Stimulated activated CD4-positive, alpha-beta T cell treated with anti-CD3 and anti-CD28 coated beads, TNF-alpha, amount 100 ng/mL, for 48 hours (primary cell): ENCODE results near the gene YIF1B.

ENCODE experiments used
- DNase-seq, 3 donors: peaks; one replicate each; pipeline ENCODE4 v3.0.0-alpha.2; 2020; ENCODE audit warnings: low read depth in 3 of 3

The YIF1B gene

DNA sequence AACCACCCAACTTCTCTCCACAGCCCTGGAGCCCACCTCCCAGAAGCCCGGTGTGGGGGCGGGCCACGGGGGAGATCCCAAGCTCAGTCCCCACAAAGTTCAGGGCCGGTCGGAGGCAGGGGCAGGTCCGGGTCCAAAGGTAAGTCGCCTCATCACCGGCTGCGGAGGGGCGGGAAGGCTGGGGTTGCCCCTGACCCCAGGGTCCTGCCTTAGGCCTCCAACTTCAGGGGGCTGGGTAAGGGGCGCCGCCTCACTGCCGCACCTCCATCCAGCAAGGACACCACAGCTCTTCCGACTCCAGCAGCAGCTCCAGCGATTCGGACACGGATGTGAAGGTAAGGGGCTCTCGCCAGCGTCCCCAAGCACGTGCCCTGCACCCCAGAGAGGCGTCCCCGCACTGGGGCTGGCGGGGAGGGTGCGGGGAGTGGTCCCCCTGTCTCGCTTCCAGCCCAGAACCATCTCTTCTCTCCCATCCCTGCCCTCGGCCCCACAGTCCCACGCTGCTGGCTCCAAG lies 11.3 kb downstream of the YIF1B start:
- DNase-seq, result no peak

- no peak for DNase-seq
Observed at GRCh38 chr19:38303517-38304351, 12.0 kb downstream of the YIF1B start, which contains the start of gene C19orf33. Gene C19orf33 (plus strand): TSS chr19:38304251. CDS start chr19:38304262, 11 bp downstream.

DNA sequence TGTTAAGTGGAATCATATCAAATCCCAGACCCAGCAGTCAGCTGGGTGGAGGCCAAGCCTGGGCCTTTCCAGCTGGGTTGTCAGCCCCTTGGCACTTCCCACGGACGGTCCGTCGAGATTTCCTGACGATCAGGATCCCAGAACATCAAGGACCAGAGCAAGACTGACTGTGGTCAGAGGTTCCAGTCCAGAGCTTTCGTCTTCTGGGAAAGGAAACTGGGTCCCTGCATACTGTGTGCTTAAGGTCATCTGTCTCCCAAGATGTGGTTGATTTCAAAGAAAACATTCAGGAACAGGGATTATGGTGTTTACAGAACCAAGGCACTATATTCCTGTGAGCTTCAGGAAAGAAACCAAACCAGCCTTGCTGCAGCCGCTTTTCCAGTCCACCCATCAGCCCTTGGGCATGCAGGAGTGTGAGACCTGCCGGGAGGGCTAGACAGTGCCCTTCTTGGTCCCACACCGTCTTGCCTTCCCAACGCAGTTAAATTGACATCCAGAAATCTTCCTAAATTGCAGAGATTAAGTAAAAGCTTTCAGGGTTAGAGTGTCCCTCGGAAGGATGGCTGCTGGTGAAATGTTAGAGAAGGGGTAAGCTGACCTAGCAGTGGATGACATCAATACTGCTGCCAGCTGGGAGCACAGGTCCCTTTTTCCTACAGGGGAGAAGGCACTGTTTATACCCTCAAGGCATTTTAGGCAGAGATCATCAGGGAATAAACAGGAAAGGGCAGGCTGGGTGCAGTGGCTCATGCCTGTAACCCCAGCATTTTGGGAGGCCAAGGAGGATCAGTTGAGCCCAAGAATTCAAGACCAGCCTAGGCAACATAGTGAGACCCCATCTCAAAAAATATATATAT lies 16.7 kb downstream of the YIF1B start:
- no peak for DNase-seq

- DNase-seq, result no peak
Observed at GRCh38 chr19:38294090-38294489, 21.7 kb downstream of the YIF1B start.

GRCh38 chr19:38293281-38293680 lies 22.5 kb downstream of the YIF1B start:
- no peak for DNase-seq

- no peak for DNase-seq
Observed at GRCh38 chr19:38291855-38292254, 23.9 kb downstream of the YIF1B start.

DNA sequence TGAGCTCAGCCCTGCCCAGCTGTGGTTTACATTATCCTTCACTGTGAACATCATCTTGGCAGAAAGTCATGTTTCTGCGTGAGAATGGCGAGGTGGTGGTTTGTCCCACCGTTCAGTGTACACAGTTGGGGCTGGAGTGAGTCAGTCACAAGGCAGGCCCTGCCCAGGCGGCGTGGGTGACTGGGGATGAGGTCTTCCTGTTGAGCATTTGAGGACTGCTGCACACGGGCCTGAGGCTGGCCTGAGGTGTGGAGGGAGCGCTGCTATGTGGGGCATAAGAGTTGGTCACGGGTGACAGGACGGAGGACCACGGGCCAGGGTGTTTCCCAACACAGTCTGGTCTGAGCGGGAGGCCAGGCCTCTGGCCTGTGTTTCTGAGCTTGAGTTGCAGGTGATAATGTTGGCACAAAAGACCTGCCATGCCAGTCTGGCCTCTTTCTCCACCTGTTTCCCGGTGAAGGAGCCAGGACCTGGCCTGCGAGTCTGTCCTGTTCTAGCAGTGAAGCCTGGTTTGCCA lies 25.1 kb downstream of the YIF1B start:
- DNase-seq, result no peak

GRCh38 chr19:38289955-38290354 lies 25.8 kb downstream of the YIF1B start:
- no peak for DNase-seq

- no peak for DNase-seq
Observed at GRCh38 chr19:38288123-38288855, 27.5 kb downstream of the YIF1B start.

GRCh38 chr19:38287604-38288003 lies 28.1 kb downstream of the YIF1B start:
- no peak for DNase-seq

DNA sequence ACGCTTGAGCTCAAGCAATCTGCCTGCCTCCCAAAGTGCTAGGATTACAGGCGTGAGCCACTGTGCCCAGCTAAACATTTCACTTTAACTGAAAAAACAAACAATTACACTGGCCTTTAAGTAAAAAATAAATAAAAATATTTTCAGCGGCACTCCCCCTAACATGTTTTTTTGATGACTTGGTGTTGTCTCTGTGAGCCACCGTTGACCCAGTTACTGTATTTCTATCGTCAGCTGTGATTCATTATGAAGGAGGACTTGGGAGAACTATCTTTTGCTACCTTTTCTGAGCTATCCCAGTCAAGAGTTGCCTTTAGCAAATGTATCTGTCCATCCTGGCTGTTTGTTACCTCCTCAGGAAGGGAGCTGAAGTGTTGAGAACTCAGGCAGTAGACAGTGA lies 30.2 kb downstream of the YIF1B start:
- DNase-seq, result no peak

DNA sequence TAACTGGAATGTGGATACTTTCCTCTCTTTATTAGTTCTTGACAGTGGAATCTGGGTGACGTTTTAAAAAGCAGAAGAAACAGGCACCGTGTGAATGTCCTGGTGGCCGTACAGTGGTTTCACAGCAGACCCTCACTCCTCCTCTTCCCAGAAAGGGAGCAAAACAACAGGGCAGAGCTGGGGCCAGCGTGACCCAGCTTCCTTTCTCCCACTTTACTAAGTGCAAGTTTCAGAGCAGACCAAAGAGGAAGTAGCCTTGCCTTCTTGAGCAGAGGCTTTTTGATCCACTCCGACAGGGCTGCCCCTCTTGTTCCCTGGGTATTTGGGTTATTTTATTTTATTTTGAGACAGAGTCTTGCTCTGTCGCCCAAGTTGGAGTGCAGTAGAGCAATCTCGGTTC lies 31.3 kb downstream of the YIF1B start:
- DNase-seq, result no peak

- no peak for DNase-seq
Observed at GRCh38 chr19:38283271-38283670, 32.5 kb downstream of the YIF1B start.

GRCh38 chr19:38281811-38282566 lies 33.8 kb downstream of the YIF1B start:
- no peak for DNase-seq

- no peak for DNase-seq
Observed at GRCh38 chr19:38280030-38280921, 35.5 kb downstream of the YIF1B start.

- no peak for DNase-seq
Observed at GRCh38 chr19:38278751-38279150, 37.0 kb downstream of the YIF1B start.

GRCh38 chr19:38277969-38278680 lies 37.6 kb downstream of the YIF1B start:
- no peak for DNase-seq

GRCh38 chr19:38277549-38277948 lies 38.2 kb downstream of the YIF1B start:
- DNase-seq, result no peak

GRCh38 chr19:38276942-38277517 lies 38.7 kb downstream of the YIF1B start:
- DNase-seq, result no peak
